Measurements from ENCODE around the gene FANCI.

DNA sequence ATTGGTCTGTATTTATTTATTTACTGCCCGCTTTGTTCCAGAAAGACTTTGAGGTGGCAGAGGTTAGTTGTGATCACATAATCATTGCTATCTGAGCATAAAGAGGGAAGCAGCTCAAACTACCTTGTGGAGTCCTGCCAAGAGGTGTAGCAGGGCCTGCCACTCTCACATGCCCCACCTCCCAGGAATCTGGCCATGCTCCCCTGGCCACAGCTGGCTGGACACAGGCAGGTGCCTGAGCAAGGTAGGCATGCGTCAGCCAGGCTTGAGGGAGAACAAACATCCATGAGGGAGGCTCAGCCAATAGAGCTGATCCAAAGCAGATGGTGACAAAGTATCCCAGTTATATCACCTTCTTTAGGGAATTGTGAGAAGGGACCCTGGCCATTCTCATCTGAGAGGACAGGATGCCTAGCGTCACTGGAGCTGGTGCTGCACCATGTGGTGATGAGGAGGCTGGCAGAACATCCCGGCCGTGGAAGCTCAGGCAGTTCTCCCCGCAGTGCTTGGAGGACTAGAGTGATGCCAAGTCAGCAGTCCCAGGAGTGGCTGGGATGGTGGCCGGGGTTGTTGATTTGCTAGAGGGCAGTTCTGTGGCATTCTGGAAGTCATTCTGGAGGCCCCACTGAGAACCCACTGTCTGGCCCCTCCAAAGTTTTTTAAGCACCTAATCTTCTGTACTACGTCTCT is 97.7 kb downstream of the FANCI start:
- TF ChIP-seq YY1 (IDR thresholded peaks at IDR 0.05; ENCODE audit: insufficient read depth, insufficient read length) = no peak
- TF ChIP-seq ZNF274 (IDR thresholded peaks at IDR 0.05; ENCODE audit: low read depth, low read length) = no peak
